GM19328 (cell line): ENCODE results near the gene LCOR.
"Not testable (repeated sequence)": the region's sequence is repeated elsewhere in the genome, so short reads cannot be mapped to it uniquely, and the experiment has no call there.

ENCODE experiments used
- ATAC-seq: cut with Tn5 transposase; IDR thresholded peaks from one replicate; pipeline ENCODE4 v1.9.1; 2021; ENCODE audit warnings: mild to moderate bottlenecking, moderate library complexity; ENCODE audit not compliant: unreplicated experiment

Gene LCOR

DNA sequence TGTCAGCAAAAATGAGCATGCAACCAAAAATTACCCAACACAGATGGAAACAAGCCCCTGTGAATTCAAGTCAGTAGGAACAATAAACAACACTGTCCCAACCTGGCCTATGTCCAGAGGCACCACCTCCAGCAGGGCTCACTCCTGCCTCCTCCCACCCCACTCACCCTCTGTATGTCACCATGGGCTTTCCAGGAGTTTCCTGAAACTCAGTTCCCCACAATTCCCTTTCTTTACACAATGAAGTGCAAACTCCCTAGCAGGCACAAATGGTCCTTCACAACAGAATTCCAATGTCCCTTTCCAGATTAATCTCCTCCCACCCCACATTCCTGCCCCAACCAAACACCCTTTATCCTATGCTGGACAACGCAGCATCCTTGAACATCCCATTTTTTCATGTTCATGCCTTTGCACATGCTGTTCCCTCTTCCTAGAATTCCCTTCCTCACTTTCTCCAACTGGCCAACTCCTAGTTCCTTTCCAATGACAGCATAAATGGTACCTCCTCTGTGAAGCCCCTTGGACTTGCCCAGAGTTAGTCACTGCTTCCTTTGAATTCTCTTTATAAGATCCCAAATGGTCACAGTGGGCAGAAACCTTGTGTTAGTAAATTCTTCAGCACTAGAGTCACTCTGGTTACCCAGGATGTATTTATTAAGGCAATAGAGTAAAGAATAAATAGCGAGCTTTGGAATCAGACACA, 196.2 kb downstream of the LCOR start:
- no peak for ATAC-seq

DNA sequence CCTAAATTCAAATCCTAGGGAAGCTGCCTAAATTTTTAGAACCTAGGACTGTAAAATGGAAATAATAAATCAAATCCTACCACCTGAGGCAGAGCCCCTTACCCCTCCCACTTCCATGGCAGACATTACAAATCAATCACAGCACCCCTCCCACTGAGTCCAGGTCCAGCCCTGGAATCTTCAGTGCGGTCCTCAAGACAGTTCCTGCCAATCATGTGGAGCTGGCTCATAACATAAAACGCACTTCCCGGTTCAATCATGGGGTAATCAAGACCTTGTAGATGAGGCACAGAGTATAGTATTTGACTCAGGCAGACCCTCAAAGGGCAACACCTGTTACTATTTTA, 196.7 kb downstream of the LCOR start:
- ATAC-seq, result no peak

DNA sequence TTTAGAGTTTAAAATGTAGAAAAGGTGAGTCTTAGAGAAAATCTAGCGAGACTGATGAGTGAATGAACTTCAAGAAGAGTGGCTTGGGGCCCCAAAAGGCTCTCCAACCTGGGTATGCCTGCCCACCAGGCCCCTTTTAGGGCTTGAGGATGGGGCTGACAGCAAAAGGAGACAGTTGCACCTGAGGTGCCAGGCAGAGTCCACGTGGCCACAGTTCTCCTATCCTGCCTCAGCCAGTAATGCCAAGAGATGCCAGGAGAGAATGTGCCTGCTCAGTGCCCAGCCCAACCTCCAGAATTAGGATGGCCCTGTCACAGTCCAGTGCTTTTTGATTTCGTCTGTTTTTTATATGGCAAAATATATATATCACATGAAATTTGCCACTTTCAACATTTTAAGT, 197.2 kb downstream of the LCOR start:
- ATAC-seq, result no peak

DNA sequence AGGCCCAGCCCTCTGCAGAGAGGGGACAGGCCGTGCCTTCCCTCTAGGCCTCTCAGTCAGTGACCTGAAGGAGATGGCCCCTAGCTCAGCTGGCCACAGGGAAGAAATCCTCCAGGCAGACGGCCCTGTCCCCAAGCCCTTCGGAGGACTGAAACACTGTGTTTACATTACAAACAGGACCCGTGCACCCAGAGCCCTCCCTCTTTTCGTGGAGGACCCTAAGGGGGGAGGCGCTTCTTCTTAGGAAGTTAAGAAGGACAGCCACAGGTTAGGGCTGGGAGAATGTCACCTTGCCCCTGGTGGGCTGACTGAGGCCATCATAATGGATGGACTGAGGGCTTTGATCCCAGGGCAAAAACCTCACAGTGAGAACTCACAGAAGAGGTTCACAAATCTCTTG, 198.8 kb downstream of the LCOR start:
- ATAC-seq, result no peak

DNA sequence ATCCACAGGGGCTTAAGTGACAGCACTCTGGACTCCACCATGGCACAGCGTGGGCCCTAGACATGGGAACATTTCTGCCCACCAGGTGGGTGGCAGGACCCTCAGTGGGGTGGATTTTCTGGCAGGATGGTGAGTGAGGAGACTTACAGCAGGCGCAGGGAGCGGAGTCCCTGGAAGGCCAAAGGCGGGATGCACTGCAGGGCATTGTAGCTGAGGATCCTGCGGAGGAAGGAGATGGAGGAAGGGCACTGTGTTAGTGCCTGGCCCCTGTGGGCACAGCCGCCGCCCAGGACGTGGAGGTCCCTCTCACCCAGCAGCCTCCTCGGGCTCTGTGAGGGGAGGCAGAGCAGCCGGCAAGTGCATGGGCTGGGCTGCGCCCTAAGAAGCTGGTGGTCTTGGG, 199.4 kb downstream of the LCOR start:
- no peak for ATAC-seq

DNA sequence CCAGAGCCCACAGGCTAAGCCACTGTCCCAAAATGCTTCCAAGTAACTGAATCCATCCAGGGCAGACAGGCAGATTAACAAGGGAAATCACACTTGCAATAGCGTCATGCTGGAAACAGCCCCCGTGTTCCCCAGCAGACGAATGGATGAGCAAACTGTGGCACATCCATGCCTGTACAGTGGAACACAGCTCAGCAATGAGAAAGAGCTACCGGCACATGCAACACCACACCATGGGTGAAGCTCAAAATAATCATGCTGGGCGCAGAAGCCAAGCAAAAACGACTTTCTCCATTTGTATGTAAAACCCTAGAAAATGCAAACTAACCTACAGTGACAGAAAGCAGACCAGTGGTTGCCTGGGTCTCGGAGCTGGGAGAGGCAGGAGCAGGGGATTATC, 200.5 kb downstream of the LCOR start:
- ATAC-seq, result no peak

DNA sequence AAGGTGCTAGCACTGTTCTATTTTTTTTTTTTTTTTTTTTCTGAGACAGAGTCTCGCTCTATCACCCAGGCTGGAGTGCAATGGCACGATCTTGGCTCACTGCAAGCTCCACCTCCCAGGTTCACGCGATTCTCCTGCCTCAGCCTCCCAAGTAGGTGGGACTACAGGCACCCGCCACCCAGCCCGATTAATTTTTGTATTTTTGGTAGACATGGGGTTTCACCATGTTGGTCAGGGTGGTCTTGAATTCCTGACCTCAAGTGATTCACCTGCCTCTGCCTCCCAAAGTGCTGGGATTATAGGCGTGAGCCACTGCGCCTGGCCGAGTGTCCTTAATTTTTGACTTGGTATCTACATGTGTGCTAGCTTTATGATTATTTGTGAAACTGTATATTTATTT, 201.7 kb downstream of the LCOR start:
- ATAC-seq, result not testable (repeated sequence)

DNA sequence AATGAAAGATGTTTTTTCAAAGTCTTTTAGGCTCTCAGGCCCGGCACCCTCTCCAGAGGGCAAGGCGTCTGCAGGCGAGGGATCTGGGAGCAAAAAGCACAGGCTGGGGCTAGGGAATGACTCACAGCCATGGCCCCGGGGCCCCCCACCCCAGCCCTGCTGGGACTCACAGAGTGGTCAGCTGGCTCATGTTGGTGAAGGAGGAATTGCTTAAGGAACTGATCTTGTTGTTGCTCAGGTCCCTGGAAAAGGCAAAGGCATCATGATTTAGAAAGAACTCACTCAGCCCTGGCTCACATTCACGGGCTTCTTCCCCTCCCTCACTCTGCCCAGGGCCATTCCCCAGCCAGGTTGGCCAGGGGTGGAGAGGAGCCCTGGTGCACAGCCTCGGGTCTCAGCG, 202.2 kb downstream of the LCOR start:
- no peak for ATAC-seq

DNA sequence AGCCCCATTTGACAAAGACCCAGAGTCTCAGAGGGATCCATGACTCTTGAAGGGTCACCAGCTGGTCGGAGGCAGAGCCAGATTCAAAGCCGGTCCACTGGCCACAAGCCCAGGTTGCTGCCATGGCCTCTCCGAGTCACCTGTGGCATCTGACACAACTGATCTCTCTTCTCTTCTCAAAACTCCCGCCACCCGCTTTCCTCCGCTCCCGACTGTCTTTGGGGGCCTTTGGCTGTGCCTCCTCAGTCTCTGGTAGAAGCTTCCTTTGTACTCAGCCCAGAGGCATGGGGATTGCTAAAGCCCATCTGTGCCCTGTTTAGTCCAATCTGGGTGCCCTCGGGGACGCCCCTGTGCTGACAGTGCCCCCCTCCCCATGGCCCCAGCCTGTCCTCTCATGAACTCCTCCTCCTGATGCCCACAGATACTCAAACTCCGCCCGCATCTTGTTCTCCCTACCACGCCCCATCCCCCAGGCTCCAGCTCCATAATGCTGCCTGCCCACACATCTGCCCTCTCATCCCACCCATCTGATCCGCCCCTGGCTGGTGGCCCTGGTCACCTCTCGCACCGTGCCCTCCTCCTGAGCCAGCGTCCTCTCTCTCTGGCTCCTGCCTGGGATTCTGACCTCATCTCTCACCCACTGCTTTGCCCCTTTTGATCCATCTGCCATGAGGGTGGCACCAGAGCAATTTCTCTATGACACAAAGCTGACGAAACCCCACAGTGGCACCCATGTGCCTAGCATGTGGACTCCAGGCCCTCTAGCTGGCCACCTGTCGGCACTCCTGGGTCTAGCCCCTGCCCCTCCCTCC, 203.1 kb downstream of the LCOR start:
- no peak for ATAC-seq

DNA sequence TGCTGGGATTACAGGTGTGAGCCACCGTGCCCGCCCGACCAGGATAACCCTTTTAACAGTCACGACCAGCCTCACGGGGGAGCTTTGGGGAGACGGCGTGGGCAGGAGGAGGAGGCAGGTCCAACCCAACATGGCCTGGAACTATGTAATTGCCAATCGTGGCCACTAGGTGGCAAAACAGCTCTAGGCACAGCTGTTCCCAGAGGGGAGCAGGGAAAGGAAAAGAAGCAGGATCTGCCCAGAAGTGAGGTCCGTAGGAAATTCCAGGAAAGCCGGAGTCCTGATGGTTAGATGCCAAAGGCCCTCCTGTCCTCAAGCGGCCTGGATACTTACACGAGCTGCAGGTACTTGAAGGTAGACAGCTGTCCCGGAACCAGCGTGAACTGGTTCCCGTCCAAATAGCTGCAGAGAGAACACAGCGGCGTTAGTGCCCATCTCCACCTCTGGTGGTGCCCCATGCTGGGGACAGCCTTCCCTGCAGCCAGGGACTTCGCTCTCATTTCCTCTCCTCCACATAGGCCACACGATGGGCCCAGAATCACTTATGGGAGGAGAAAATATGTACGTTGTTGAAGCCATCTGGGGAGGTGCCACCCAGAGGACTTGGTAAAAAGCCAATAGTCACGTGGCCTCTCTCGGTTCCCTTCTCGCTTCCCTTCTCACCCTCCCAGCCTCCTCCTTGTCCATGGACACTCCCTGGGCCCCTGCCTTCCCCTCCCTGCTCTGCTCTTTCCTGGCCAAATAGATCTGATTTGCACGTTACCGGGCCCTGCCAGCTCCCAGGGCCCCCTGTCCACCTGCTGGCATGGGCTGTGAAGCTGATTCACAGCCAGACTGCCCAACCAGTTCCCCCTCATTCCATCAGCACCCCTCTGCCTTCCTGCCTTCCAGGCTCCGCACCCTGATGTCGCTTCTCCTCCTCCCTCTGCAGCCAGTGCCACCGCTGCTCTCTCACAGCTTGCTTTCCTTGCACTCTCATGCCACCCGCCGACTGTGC, 205.6 kb downstream of the LCOR start:
- no peak for ATAC-seq

DNA sequence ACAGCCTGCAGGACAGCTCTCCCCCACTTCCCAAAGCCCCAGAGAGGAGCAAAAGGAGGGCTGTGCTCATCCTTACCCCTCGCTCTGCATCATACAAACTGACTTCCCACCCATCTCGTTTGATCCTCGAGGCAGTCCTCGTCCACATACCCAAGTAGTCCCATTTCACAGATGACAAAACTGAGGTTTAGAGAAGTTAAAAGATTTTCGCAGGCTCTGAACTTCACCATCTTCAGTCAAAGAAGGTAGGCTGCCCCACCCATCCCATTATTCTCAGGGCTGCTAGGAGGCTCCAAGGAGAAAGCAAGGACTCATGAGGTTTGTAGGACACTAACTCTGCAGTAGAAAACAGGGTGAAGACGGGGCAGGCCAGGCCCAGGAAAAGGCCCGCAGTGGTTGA, 206.6 kb downstream of the LCOR start:
- ATAC-seq, result no peak

DNA sequence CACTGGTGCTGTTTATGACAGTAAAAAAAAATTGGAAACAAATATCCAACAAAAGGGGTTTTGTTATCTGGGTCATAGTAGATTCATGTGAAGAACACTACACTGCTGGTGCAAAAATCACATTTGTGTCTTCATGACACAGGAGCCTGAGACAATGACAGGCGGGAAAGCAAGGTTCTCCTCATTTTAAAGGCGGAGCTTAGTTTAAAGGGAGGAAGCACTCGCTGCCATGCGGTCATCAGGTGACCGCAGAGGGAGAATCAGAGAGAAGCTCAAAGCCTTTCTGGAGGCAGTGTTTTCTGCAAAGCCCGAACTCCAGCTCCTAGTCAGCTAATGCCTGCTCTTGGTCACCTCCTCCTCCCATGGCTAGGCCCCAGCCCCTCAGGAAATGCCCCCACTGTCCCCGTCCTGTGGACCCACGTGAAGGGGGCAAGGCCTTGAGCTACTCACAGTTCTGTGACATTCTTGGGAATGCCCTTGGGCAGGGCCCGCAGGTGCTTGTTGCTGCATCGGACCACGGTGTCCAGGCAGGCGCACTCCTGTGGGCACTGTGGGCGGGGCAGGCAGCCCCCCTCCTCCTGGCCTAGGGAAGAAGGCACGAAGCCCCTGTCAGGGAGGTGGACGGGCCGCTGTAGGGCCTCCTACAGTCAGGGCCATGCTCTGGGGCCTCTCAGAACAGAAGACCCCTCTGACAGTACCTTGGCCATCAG, 207.6 kb downstream of the LCOR start:
- no peak for ATAC-seq

DNA sequence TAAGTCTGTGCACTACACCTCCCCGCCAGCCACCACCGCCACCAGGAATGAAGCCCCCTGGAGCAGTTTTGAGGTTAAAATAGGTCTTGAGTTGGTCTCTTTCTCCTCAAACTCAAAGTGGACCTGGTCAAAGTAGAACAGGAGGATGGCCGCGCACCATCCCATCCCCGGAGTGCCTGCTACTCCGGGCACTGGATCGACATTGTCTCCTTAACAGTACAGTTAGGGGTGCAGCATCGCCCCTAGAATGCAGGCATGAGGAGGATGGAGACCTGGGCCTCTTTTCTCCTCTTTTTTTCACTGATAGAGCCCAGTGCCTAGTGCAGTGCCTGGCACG, 208.1 kb downstream of the LCOR start:
- no peak for ATAC-seq

DNA sequence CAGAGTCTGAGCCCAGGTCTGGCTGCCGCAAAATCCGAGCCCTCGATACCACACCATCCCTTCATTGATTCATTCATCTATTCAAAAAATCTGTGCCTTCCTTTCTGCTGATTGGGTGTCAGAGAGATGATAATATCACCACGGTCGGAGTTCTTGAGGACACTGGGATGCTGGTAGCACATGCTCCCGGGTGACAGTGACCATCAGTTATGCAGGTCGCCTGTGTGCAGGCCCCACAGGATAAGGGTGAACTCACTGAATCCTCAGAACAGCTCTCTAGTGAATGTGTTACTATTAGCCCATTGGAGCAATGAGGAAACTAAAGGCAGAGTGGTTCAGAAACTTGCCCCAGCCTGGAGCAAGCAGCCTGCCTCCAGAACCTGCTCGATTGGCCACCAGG, 208.6 kb downstream of the LCOR start:
- no peak for ATAC-seq

DNA sequence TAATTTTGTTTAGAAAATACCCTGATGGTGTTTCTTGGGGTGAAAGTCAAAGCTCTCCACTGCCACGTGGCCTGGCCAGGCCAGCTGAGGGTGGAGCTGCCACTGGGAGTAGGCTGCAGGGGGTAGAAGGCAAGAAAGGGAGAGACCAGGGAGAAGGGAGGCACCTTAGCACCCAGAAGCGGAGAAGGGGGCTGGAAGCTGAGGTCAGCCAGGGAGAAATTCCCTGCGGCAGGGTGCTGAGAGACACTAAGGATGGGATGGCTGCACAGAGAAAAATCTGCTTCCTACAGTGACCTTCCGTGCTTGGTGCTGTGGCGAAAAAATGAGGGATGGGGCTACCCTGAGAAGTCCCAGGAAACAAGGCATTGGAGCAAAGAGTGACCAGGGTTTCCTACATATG, 210.0 kb downstream of the LCOR start:
- no peak for ATAC-seq

DNA sequence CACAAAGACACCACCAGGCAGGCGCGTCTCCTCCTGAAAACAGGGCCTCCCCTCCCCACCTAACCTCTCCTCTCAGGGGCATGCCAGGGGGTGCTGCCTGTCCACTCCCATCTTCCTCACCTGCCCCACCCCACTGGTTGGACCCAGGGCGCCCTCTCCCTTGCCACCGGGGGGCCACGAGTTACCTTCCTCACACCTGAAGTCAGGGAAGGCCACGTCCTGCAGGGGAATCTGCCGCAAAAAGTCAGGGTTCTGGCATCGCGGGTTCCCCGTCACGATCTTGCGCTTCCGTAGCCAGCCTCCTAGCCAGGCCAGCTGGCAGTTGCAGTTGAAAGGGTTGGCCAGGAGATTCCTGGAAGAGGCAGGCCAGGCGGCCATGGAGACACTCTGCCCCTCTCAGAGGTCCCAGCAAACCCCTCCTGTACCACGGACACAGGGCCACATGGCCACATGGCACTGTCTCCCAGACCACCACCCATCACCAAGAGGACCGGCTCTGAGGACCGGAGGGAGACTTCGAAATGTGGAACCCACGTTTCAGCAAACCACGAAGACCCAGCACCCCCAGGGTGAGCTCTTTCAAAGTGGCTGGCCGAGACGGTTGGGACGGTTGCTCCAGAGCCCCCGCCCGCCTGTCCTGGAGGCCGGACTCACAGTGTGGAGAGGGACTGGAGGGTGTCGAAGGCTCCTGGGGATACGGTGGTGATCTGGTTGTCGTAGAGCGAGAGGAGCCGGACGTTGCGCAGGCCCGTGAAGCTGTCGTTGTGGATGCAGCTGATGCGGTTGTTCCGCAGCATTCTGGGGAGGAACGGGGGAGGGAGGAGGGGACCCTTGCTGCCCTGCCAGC, 210.8 kb downstream of the LCOR start:
- no peak for ATAC-seq

DNA sequence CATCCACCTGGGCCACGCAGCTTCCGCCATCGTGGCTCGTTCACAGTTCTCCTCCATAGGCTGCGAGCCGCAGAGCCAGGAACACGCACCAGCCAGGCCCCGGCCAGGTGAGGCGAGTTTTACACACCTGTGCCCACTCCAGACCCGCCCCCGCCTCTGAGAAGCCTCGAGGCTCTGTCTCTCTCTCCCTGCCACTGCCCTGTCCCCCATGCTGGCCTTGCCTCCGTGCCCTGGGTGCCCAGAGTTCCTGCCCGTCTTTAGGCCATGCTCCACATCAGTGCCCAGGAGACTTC, 211.4 kb downstream of the LCOR start:
- ATAC-seq, result no peak
